Erythroblast (primary cell): Measurements from ENCODE around the gene INTS15.

Experiments
- DNase-seq, 2 experiments: peaks; one replicate each; lab custom pipeline; 2025; lab: John Stamatoyannopoulos, UW
- GATA1 ChIP-seq: IDR thresholded peaks from 2 replicates; pipeline ENCODE4 v1.6.1; 2011; ENCODE audit warnings: low read depth, mild to moderate bottlenecking, control low read depth, low read length, moderate library complexity
- POLR2A ChIP-seq: IDR thresholded peaks from 2 replicates; pipeline ENCODE4 v1.6.1; 2011; ENCODE audit warnings: mild to moderate bottlenecking, low read length

The INTS15 gene

GRCh38 chr7:6648066-6648814 lies 58.4 kb downstream of the INTS15 start:
- DNase-seq = no peak
- TF ChIP-seq GATA1 (no peak), POLR2A (no peak)

GRCh38 chr7:6648815-6649104 lies 58.9 kb downstream of the INTS15 start:
- no peak for DNase-seq
- TF ChIP-seq GATA1 = no peak
- TF ChIP-seq POLR2A = no peak

- TF ChIP-seq GATA1 (no peak), POLR2A (no peak)
- DNase-seq = no peak
Measured at GRCh38 chr7:6649241-6649961, 59.6 kb downstream of the INTS15 start.

GRCh38 chr7:6650086-6650485 lies 60.3 kb downstream of the INTS15 start:
- TF ChIP-seq GATA1 (no peak), POLR2A (no peak)
- DNase-seq = no peak

- DNase-seq = no peak
- TF ChIP-seq POLR2A = no peak
- TF ChIP-seq GATA1 = no peak
Measured at GRCh38 chr7:6650521-6651011, 60.7 kb downstream of the INTS15 start.

- TF ChIP-seq POLR2A (no peak), GATA1 (no peak)
- no peak for DNase-seq
Measured at GRCh38 chr7:6651851-6652445, 62.1 kb downstream of the INTS15 start.

GRCh38 chr7:6652446-6653011 lies 62.7 kb downstream of the INTS15 start:
- no peak for TF ChIP-seq POLR2A
- TF ChIP-seq GATA1 = no peak
- DNase-seq = no peak

GRCh38 chr7:6653071-6654003 lies 63.5 kb downstream of the INTS15 start:
- TF ChIP-seq GATA1 (no peak), POLR2A (no peak)
- DNase-seq = no peak

GRCh38 chr7:6654113-6654841 lies 64.5 kb downstream of the INTS15 start:
- DNase-seq = no peak
- TF ChIP-seq GATA1 (no peak), POLR2A (no peak)

- TF ChIP-seq GATA1 (no peak), POLR2A (no peak)
- DNase-seq = no peak
Measured at GRCh38 chr7:6654842-6655610, 65.2 kb downstream of the INTS15 start.

GRCh38 chr7:6655636-6656385 lies 66.0 kb downstream of the INTS15 start:
- DNase-seq = no peak
- TF ChIP-seq POLR2A (no peak), GATA1 (no peak)

GRCh38 chr7:6656413-6656812 lies 66.6 kb downstream of the INTS15 start:
- TF ChIP-seq POLR2A = no peak
- no peak for TF ChIP-seq GATA1
- no peak for DNase-seq
